Measurements from ENCODE around the gene EPHB4. TPM values are rescaled to one million over a fixed set of nuclear protein-coding genes. Genes with fewer than 3 reads are reported as not detected.

Gene EPHB4
- total RNA-seq, 1 experiment from 2014 or later: 104 TPM

DNA sequence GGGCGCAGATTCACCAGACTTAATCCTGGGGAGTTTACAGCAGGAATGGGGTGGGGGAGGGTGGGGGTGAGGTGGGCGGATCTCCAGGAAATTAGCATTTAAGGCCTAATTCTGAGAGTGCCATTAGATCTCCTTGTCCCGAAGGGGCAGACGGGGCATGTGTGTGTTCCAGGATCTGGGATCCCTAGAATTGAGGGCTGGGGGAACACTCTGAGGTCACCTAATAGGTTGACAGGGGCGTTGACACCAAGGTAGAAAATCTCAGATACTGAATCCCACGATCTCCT is 9.4 kb upstream of the EPHB4 start:
- no peak overlapping the region for H2AFZ ChIP-seq (ENCODE audit: low read length)
- H3K4me3 ChIP-seq (ENCODE audit: low read length): no peak overlapping the region
- intact Hi-C loops (cut with micrococcal nuclease): no loop called here
- H3K27ac ChIP-seq (ENCODE audit: low read length): no peak overlapping the region
- no peak overlapping the region for H3K9ac ChIP-seq (ENCODE audit: low read length)
- ChIA-PET POLR2A (ENCODE audit: unreplicated experiment) (interaction anchor here (0.6 kb wide), 1 partner anchor 131 kb away, joined by 6 read pairs; the partner anchor contains the start of gene POP7), CTCF (no interaction called here)
- H3K4me1 ChIP-seq (ENCODE audit: insufficient read depth, low read length): no peaks in the 10 kb centered on the region
- no peaks in the 10 kb centered on the region for H3K36me3 ChIP-seq (ENCODE audit: low read depth, low read length)
- no peaks in the 10 kb centered on the region for H3K27me3 ChIP-seq (ENCODE audit: low read length)
- H4K20me1 ChIP-seq (ENCODE audit: low read length): no peaks in the 10 kb centered on the region
- H3K79me2 ChIP-seq (ENCODE audit: low read length): no peaks in the 10 kb centered on the region
- H3F3A ChIP-seq (ENCODE audit: low read length, unreplicated experiment): no peaks in the 10 kb centered on the region
- no peak overlapping the region for H3K4me2 ChIP-seq (ENCODE audit: low read length)
- H3K9me3 ChIP-seq (ENCODE audit: low read length): no peaks in the 10 kb centered on the region
- ATAC-seq (no peak), DNase-seq (no peak)
- H3K9me2 ChIP-seq (replicated peaks; ENCODE audit: low read length): no peaks in the 10 kb centered on the region
- BruUV-seq (replicated peaks): no TSS peak
- TF ChIP-seq EZH2phosphoT487 (IDR thresholded peaks at IDR 0.05; ENCODE audit: borderline replicate concordance, low read length) (no peak), EZH2 (IDR thresholded peaks at IDR 0.05; ENCODE audit: low read length, unreplicated experiment) (no peak)
- TF ChIP-seq, protein P1, sequence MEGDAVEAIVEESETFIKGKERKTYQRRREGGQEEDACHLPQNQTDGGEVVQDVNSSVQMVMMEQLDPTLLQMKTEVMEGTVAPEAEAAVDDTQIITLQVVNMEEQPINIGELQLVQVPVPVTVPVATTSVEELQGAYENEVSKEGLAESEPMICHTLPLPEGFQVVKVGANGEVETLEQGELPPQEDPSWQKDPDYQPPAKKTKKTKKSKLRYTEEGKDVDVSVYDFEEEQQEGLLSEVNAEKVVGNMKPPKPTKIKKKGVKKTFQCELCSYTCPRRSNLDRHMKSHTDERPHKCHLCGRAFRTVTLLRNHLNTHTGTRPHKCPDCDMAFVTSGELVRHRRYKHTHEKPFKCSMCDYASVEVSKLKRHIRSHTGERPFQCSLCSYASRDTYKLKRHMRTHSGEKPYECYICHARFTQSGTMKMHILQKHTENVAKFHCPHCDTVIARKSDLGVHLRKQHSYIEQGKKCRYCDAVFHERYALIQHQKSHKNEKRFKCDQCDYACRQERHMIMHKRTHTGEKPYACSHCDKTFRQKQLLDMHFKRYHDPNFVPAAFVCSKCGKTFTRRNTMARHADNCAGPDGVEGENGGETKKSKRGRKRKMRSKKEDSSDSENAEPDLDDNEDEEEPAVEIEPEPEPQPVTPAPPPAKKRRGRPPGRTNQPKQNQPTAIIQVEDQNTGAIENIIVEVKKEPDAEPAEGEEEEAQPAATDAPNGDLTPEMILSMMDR (conservative IDR thresholded peaks at IDR 0.05; ENCODE audit: low read depth, low read length): no peak

DNA sequence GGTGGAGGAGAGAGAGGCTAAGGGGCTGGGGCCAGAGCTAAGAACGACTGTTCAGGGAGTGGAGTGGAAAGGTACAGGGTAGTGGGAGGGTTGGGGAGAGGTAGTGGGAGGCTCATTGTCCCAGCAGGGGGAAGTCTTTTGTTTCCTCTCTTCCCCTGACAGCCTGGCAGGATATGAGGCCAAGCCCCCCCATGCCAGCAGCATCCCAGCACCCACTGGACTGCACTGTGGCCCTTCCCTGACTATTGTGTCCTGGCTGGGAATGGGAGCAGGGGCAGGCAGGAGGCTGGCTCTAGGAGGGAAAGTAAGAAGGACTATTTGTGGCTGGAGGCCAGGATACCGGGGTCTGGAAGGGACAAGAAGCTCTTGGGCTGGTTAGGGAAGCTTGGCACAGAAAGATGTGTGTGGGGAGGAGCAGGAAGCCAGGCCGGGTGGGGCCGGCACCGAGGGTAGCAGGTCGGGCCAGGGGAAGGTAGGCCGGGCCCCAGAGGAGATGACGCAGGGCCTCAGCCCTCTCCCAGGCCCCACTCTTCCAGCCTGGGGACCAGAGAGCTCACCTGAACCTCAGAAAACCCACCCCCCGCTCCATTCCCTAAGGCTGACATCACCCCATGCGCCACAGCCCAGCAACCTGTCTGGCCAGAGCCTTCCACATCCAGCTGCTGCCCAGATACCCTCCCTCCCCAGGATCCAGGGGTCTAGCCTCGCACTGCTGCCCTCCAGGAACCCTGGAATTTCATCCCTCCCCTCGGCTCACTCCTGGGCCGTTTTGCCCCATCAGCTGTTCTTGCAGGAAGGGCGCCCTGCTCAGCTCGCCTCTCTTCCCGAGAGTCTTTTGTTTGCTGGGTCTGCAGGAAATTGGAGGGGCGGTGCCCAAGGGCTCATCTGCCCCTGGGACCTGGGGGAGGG is 8.8 kb upstream of the EPHB4 start:
- H3K4me1 ChIP-seq (ENCODE audit: insufficient read depth, low read length): no peaks in the 10 kb centered on the region
- ATAC-seq (peak; percentile 78), DNase-seq (no peak)
- H3K79me2 ChIP-seq (ENCODE audit: low read length): no peaks in the 10 kb centered on the region
- H3K9me3 ChIP-seq (ENCODE audit: low read length): no peaks in the 10 kb centered on the region
- no peak overlapping the region for H3K27ac ChIP-seq (ENCODE audit: low read length)
- TF ChIP-seq, protein P1 (conservative IDR thresholded peaks at IDR 0.05; ENCODE audit: low read depth, low read length): no peak
- TF ChIP-seq EZH2 (IDR thresholded peaks at IDR 0.05; ENCODE audit: low read length, unreplicated experiment): no peak
- TF ChIP-seq EZH2phosphoT487 (IDR thresholded peaks at IDR 0.05; ENCODE audit: borderline replicate concordance, low read length): no peak
- H3K27me3 ChIP-seq (ENCODE audit: low read length): no peaks in the 10 kb centered on the region
- no peaks in the 10 kb centered on the region for H4K20me1 ChIP-seq (ENCODE audit: low read length)
- ChIA-PET CTCF (no interaction called here), POLR2A (ENCODE audit: unreplicated experiment) (interaction anchor here (0.6 to 0.7 kb wide), 3 partner anchors 80 to 131 kb away, joined by 3 to 31 read pairs (median 6); partner anchors contain the start of gene POP7)
- no TSS peak for BruUV-seq (replicated peaks)
- H2AFZ ChIP-seq (ENCODE audit: low read length): no peak overlapping the region
- H3K9ac ChIP-seq (ENCODE audit: low read length): no peak overlapping the region
- no peaks in the 10 kb centered on the region for H3F3A ChIP-seq (ENCODE audit: low read length, unreplicated experiment)
- intact Hi-C loops (cut with micrococcal nuclease): no loop called here
- no peaks in the 10 kb centered on the region for H3K36me3 ChIP-seq (ENCODE audit: low read depth, low read length)
- no peak overlapping the region for H3K4me2 ChIP-seq (ENCODE audit: low read length)
- no peak overlapping the region for H3K4me3 ChIP-seq (ENCODE audit: low read length)
- H3K9me2 ChIP-seq (replicated peaks; ENCODE audit: low read length): no peaks in the 10 kb centered on the region

DNA sequence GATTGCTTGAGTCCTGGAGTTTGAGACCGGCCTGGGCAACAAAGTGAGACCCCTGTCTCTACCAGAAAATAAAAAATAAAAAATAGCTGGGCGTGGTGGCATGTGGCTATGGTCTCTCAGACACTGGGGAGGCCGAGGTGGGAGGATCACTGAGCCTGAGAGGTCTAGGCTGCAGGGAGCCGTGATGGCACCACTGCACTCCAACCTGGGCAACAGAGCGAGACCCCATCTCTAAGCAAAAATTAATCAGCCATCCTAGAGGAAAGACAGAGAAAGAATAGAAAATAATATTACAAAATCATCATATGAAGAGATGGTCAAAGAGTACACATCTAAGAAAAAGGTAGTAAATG is 4.9 kb upstream of the EPHB4 start:
- H3K4me1 ChIP-seq (ENCODE audit: insufficient read depth, low read length): no peaks in the 10 kb centered on the region

More for the DNA sequence above, 4.9 kb upstream of the EPHB4 start:
- Histone ChIP-seq H3K27ac (ENCODE audit: low read length) (no peak overlapping the region), H3F3A (ENCODE audit: low read length, unreplicated experiment) (no peaks in the 10 kb centered on the region), H3K79me2 (ENCODE audit: low read length) (peaks cover 6% of the 10 kb centered on the region; the same call in 1 of the 2 replicates), H3K4me2 (ENCODE audit: low read length) (no peak overlapping the region), H3K4me3 (ENCODE audit: low read length) (no peak overlapping the region), H3K27me3 (ENCODE audit: low read length) (no peaks in the 10 kb centered on the region), H3K9ac (ENCODE audit: low read length) (no peak overlapping the region), H3K9me2 (replicated peaks; ENCODE audit: low read length) (no peaks in the 10 kb centered on the region), H4K20me1 (ENCODE audit: low read length) (no peaks in the 10 kb centered on the region), H3K36me3 (ENCODE audit: low read depth, low read length) (no peaks in the 10 kb centered on the region), H3K9me3 (ENCODE audit: low read length) (no peaks in the 10 kb centered on the region), H2AFZ (ENCODE audit: low read length) (no peak overlapping the region)
- POLR2A ChIA-PET (ENCODE audit: unreplicated experiment): no interaction called here
- intact Hi-C loops (cut with micrococcal nuclease): no loop called here
- DNase-seq (no peak), ATAC-seq (no peak)
- CTCF ChIA-PET: interaction anchor here (0.9 kb wide), 1 partner anchor 20 kb away, joined by 4 read pairs; the partner anchor contains the start of gene SLC12A9
- TF ChIP-seq EZH2phosphoT487 (IDR thresholded peaks at IDR 0.05; ENCODE audit: borderline replicate concordance, low read length): no peak
- TF ChIP-seq, protein P1 (conservative IDR thresholded peaks at IDR 0.05; ENCODE audit: low read depth, low read length): no peak
- BruUV-seq (replicated peaks): no TSS peak

All from PC-3 (cell line).